ENCODE measurements around the gene PIGV.

DNA sequence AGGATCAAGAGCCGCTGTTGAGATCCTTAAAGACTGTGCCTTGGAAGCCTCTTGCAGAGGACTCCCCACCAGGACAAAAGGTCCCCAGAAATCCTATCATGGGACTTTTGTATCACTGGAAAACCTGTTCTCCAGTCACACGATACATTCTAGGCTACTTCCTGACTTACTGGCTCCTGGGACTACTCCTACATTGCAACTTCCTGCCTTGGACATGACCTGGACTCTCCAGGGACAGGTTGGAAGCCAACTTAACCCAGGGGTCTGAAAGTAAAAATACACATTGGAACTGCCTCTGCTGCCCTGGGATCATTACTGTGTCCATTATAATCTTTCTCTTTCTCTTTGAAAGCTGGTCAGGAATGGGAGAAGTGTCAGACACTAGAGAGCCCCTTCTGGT, 9.9 kb downstream of the PIGV start:
- TF ChIP-seq, protein P1, sequence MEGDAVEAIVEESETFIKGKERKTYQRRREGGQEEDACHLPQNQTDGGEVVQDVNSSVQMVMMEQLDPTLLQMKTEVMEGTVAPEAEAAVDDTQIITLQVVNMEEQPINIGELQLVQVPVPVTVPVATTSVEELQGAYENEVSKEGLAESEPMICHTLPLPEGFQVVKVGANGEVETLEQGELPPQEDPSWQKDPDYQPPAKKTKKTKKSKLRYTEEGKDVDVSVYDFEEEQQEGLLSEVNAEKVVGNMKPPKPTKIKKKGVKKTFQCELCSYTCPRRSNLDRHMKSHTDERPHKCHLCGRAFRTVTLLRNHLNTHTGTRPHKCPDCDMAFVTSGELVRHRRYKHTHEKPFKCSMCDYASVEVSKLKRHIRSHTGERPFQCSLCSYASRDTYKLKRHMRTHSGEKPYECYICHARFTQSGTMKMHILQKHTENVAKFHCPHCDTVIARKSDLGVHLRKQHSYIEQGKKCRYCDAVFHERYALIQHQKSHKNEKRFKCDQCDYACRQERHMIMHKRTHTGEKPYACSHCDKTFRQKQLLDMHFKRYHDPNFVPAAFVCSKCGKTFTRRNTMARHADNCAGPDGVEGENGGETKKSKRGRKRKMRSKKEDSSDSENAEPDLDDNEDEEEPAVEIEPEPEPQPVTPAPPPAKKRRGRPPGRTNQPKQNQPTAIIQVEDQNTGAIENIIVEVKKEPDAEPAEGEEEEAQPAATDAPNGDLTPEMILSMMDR (conservative IDR thresholded peaks at IDR 0.05; ENCODE audit: low read length): no peak
- no peak for TF ChIP-seq EZH2phosphoT487 (IDR thresholded peaks at IDR 0.05; ENCODE audit: borderline replicate concordance, low read depth, low read length)
